Caco-2 (cell line): ENCODE results near the gene AFAP1L2. TPM values are rescaled to one million over a fixed set of nuclear protein-coding genes. Genes with fewer than 3 reads are reported as not detected.

Experiments
- BruUV-seq: library from RNA; stranded (reverse); fragments of 400-500 nt; replicated peaks from 2 replicates; lab custom pipeline; 2021; lab: Mats Ljungman, UMichigan
- CTCF ChIA-PET: fragments of 300-600 bp; sonication (Branson Sonifier 250); formaldehyde crosslinking; loops from one replicate; lab custom pipeline; 2022; ENCODE audit warnings: antibody characterized with exemption; lab: Charles Lee
- POLR2A ChIA-PET: fragments of 300-600 bp; sonication (Branson Sonifier 250); formaldehyde crosslinking; loops from one replicate; lab custom pipeline; 2022; ENCODE audit warnings: antibody characterized with exemption; lab: Charles Lee
- DNase-seq, 2 experiments: peaks; one replicate each; pipeline versions ENCODE4 v3.0.0 to v3.0.0-alpha.2; 2020 to 2022
- H3K27me3 ChIP-seq: replicated peaks from 2 replicates; pipeline ENCODE4 v1.6.0; 2011; ENCODE audit warnings: low read length; ENCODE audit not compliant: control insufficient read depth, insufficient read depth
- H3K36me3 ChIP-seq: 2 replicates; pipeline ENCODE4 v1.5.1; 2011; ENCODE audit warnings: low read length; ENCODE audit not compliant: control insufficient read depth, insufficient read depth
- H3K4me1 ChIP-seq: fragments of 250-450 bp; sonication (Bioruptor Pico); 2 replicates; pipeline ENCODE4 v1.5.1; 2020; ENCODE audit warnings: mild to moderate bottlenecking
- H3K4me3 ChIP-seq: 2 replicates; pipeline ENCODE4 v1.5.1; 2011; ENCODE audit warnings: low read depth, mild to moderate bottlenecking, control low read depth, low read length
- H3K9me3 ChIP-seq: fragments of 250-450 bp; sonication (Bioruptor Pico); 2 replicates; pipeline ENCODE4 v1.5.1; 2020; ENCODE audit warnings: mild to moderate bottlenecking, moderate library complexity
- H3K27ac Mint-ChIP-seq: one replicate; pipeline ENCODE4 v1.8.0; 2022; ENCODE audit warnings: mixed read lengths; ENCODE audit not compliant: unreplicated experiment
- H3K27me3 Mint-ChIP-seq: one replicate; pipeline ENCODE4 v1.8.0; 2022; ENCODE audit warnings: mixed read lengths; ENCODE audit not compliant: insufficient read depth, unreplicated experiment
- H3K36me3 Mint-ChIP-seq: one replicate; pipeline ENCODE4 v1.8.0; 2022; ENCODE audit warnings: mild to moderate bottlenecking, mixed read lengths; ENCODE audit not compliant: insufficient read depth, unreplicated experiment
- H3K4me1 Mint-ChIP-seq: one replicate; pipeline ENCODE4 v1.8.0; 2022; ENCODE audit warnings: low read depth, mixed read lengths; ENCODE audit not compliant: unreplicated experiment
- H3K4me3 Mint-ChIP-seq: one replicate; pipeline ENCODE4 v1.8.0; 2022; ENCODE audit warnings: mild to moderate bottlenecking, moderate library complexity, mixed read lengths; ENCODE audit not compliant: unreplicated experiment
- H3K9me3 Mint-ChIP-seq: one replicate; pipeline ENCODE4 v1.8.0; 2022; ENCODE audit warnings: mixed read lengths; ENCODE audit not compliant: unreplicated experiment
- intact Hi-C: fragments of 100-400 bp; cut with micrococcal nuclease; formaldehyde crosslinking; loops from one replicate; pipeline ENCODE4 v1.10.0; 2022; ENCODE audit not compliant: unreplicated experiment
- total RNA-seq: library from RNA; stranded (reverse); gene quantifications from 2 replicates; pipeline ENCODE4 v1.2.3, GENCODE V29; 2022
- TF ChIP-seq, protein P1 (sequence below), 2 experiments: fragments of 200-600 bp in 1 of 2; IDR thresholded peaks; 1 replicate in 1 of 2; 2 replicates in 1 of 2; pipeline versions ENCODE4 v1.5.1 to v1.8.0; 2011 to 2022; ENCODE audit warnings: antibody characterized with exemption in 1 of 2, control low read depth in 1 of 2, inconsistent platforms in 1 of 2, low read depth in 1 of 2, low read length in 1 of 2, mild to moderate bottlenecking in 1 of 2, moderate library complexity in 1 of 2; ENCODE audit not compliant: insufficient read depth in 1 of 2, severe bottlenecking in 1 of 2, unreplicated experiment in 1 of 2

Gene AFAP1L2
- total RNA-seq, 1 experiment from 2014 or later = 2.3 TPM

DNA sequence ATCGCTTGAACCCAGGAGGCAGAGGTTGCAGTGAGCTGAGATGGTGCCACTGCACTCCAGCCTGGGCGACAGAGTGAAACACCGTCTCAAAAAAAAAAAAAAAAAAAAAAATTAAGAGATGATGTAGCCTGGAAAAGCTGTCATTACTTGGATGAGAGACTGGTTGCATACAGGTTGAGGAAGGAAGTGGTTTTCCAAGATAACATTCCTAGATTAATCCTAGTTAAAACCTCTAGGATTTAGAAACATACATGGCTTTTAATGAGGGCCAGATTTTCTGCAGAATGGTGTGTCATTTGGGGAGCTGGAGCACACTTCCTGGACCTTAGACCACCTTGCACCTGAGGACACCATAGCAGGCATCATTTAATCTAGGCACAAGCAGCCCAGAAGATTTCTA lies 147.5 kb downstream of the AFAP1L2 start:
- H3K36me3 Mint-ChIP-seq = peaks cover 25% of the 10 kb centered on the region
- TF ChIP-seq, protein P1, sequence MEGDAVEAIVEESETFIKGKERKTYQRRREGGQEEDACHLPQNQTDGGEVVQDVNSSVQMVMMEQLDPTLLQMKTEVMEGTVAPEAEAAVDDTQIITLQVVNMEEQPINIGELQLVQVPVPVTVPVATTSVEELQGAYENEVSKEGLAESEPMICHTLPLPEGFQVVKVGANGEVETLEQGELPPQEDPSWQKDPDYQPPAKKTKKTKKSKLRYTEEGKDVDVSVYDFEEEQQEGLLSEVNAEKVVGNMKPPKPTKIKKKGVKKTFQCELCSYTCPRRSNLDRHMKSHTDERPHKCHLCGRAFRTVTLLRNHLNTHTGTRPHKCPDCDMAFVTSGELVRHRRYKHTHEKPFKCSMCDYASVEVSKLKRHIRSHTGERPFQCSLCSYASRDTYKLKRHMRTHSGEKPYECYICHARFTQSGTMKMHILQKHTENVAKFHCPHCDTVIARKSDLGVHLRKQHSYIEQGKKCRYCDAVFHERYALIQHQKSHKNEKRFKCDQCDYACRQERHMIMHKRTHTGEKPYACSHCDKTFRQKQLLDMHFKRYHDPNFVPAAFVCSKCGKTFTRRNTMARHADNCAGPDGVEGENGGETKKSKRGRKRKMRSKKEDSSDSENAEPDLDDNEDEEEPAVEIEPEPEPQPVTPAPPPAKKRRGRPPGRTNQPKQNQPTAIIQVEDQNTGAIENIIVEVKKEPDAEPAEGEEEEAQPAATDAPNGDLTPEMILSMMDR (IDR thresholded peaks at IDR 0.05; ENCODE audit: insufficient read depth in 1 of 2, low read depth in 1 of 2, low read length in 1 of 2, severe bottlenecking in 1 of 2, unreplicated experiment in 1 of 2) = no peak
- Histone ChIP-seq H3K9me3 (peaks cover 3% of the 10 kb centered on the region; the same call in 1 of the 2 replicates), H3K36me3 (no peaks in the 10 kb centered on the region), H3K4me1 (peaks cover 4% of the 10 kb centered on the region; the same call in 1 of the 2 replicates), H3K4me3 (no peak overlapping the region), H3K27me3 (no peaks in the 10 kb centered on the region)
- BruUV-seq = no TSS peak
- H3K4me1 Mint-ChIP-seq = peaks cover 15% of the 10 kb centered on the region
- DNase-seq = no peak
- no peak overlapping the region for H3K27ac Mint-ChIP-seq
- ChIA-PET POLR2A (no interaction called here), CTCF (no interaction called here)
- no peaks in the 10 kb centered on the region for H3K27me3 Mint-ChIP-seq
- peaks cover 9% of the 10 kb centered on the region for H3K9me3 Mint-ChIP-seq
- intact Hi-C loops = no loop called here
- no peak overlapping the region for H3K4me3 Mint-ChIP-seq

DNA sequence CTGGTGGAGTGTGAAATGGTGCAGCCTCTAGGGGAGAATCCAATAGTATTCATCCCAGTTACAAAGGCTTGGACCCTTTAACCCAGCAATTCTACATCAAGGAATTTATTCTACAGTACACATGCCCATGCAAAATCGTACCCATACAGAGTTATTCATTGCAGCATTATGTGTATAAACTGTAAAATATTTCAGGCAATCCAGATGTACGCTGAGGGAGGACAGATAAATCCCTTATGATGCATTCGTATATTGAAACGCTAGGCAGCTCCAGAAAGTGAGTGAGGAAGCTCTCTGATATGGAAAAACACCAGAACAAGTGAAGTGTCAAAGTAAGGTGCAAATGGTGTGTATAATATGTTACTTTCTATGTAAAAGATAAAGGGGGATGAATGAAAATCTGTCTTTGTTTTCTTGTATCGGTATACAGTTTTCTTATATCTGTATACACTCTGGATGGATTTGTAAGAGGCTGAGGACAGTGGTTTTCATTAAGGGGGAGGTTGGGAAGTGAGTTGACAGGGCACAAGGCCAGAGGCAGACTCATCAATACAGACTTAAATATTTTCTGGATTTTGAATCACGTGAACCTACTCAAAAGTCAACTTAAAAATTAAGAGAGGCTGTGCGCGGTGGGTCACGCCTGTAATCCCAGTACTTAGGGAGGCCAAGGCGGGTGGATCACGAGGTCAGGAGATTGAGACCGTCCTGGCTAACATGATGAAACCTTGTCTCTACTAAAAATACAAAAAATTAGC lies 148.1 kb downstream of the AFAP1L2 start:
- no peak overlapping the region for H3K4me3 ChIP-seq
- peaks cover 4% of the 10 kb centered on the region; the same call in 1 of the 2 replicates for H3K4me1 ChIP-seq
- TF ChIP-seq, protein P1 (IDR thresholded peaks at IDR 0.05; ENCODE audit: insufficient read depth in 1 of 2, low read depth in 1 of 2, low read length in 1 of 2, severe bottlenecking in 1 of 2, unreplicated experiment in 1 of 2) = no peak
- intact Hi-C loops = no loop called here
- Mint-ChIP-seq H3K4me3 (no peak overlapping the region), H3K27ac (no peak overlapping the region), H3K4me1 (peaks cover 15% of the 10 kb centered on the region), H3K27me3 (no peaks in the 10 kb centered on the region), H3K36me3 (peaks cover 26% of the 10 kb centered on the region), H3K9me3 (peaks cover 9% of the 10 kb centered on the region)
- DNase-seq = no peak
- peaks cover 3% of the 10 kb centered on the region; the same call in 1 of the 2 replicates for H3K9me3 ChIP-seq
- no peaks in the 10 kb centered on the region for H3K36me3 ChIP-seq
- ChIA-PET POLR2A (no interaction called here), CTCF (no interaction called here)
- no TSS peak for BruUV-seq
- no peaks in the 10 kb centered on the region for H3K27me3 ChIP-seq

DNA sequence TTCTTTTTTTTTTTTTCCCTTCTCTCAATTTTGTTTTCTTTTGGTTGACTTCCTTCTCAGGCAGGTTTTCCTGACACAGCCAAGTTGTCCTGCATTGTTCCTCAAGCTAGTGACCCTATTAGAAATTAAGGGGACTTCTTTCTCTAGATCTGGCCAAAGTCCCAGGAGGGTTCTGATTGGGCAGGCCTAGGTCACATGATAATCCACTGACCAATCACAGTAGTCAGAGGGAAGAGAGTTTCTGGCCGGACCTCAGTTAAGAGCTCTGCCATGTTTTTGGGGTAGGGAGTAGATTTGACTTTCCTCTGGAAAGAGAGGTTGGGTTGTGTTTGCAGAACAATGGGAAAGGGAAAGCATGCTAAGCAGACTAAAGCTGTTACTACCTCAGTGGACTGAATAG lies 149.1 kb downstream of the AFAP1L2 start:
- BruUV-seq = no TSS peak
- TF ChIP-seq, protein P1 (IDR thresholded peaks at IDR 0.05; ENCODE audit: insufficient read depth in 1 of 2, low read depth in 1 of 2, low read length in 1 of 2, severe bottlenecking in 1 of 2, unreplicated experiment in 1 of 2) = no peak
- no peaks in the 10 kb centered on the region for H3K27me3 Mint-ChIP-seq
- Histone ChIP-seq H3K9me3 (peaks cover 3% of the 10 kb centered on the region; the same call in 1 of the 2 replicates), H3K27me3 (no peaks in the 10 kb centered on the region), H3K36me3 (no peaks in the 10 kb centered on the region), H3K4me3 (no peak overlapping the region), H3K4me1 (peaks cover 4% of the 10 kb centered on the region; the same call in 1 of the 2 replicates)
- intact Hi-C loops = no loop called here
- no peak overlapping the region for H3K27ac Mint-ChIP-seq
- peaks cover 9% of the 10 kb centered on the region for H3K9me3 Mint-ChIP-seq
- DNase-seq = no peak
- ChIA-PET POLR2A (no interaction called here), CTCF (no interaction called here)
- H3K4me1 Mint-ChIP-seq = peaks cover 15% of the 10 kb centered on the region
- peaks cover 26% of the 10 kb centered on the region for H3K36me3 Mint-ChIP-seq
- H3K4me3 Mint-ChIP-seq = no peak overlapping the region
